HFFc6 (cell line): ENCODE measurements around the gene PPP2R5E. TPM values are rescaled to one million over a fixed set of nuclear protein-coding genes. Genes with fewer than 3 reads are reported as not detected.

ENCODE experiments used
- DNase-seq: peaks from one replicate; pipeline ENCODE4 v3.0.0-alpha.2; 2018
- H3K27ac Mint-ChIP-seq: 2 replicates; pipeline ENCODE4 v1.8.0; 2020; ENCODE audit warnings: mild to moderate bottlenecking, mixed read lengths
- H3K27me3 Mint-ChIP-seq: 2 replicates; pipeline ENCODE4 v1.8.0; 2021; ENCODE audit warnings: mild to moderate bottlenecking, moderate library complexity, mixed read lengths; ENCODE audit not compliant: insufficient read depth
- H3K36me3 Mint-ChIP-seq: 2 replicates; pipeline ENCODE4 v1.8.0; 2021; ENCODE audit warnings: low read depth, mixed read lengths
- H3K4me1 Mint-ChIP-seq: 2 replicates; pipeline ENCODE4 v1.8.0; 2020; ENCODE audit warnings: low read depth, mixed read lengths
- H3K4me3 Mint-ChIP-seq: 2 replicates; pipeline ENCODE4 v1.8.0; 2020; ENCODE audit warnings: mild to moderate bottlenecking, moderate library complexity, mixed read lengths
- H3K9me3 Mint-ChIP-seq: 2 replicates; pipeline ENCODE4 v1.8.0; 2020; ENCODE audit warnings: mild to moderate bottlenecking, mixed read lengths
- CTCF ChIP-seq: fragments of 200-600 bp; sonication (generic); IDR thresholded peaks from 2 replicates; pipeline ENCODE4 v1.5.0; 2021; ENCODE audit warnings: antibody characterized with exemption, mild to moderate bottlenecking
- total RNA-seq, 6 experiments: library from RNA; stranded (reverse); fragmentation: NEBNext Ultra II Directional; extraction: Animal tissue kit (Norgen Biotek cat#: 25700); gene quantifications; 2 replicates in 1 of 6; 3 replicates in 5 of 6; pipeline ENCODE4 v1.2.3, GENCODE V29; 2021

PPP2R5E gene
- total RNA-seq, 6 experiments from 2014 or later = 50.1 to 56.8 (median 54.3) TPM

- Mint-ChIP-seq H3K27ac (no peak overlapping the region), H3K9me3 (no peaks in the 10 kb centered on the region), H3K27me3 (no peaks in the 10 kb centered on the region; the same call in 1 of the 2 replicates), H3K4me3 (no peak overlapping the region), H3K4me1 (no peaks in the 10 kb centered on the region), H3K36me3 (no peaks in the 10 kb centered on the region)
- TF ChIP-seq CTCF = no peak
- DNase-seq = no peak
Measured at GRCh38 chr14:63322897-63323573, 220.1 kb downstream of the PPP2R5E start.

GRCh38 chr14:63322472-63322871, 220.7 kb downstream of the PPP2R5E start:
- H3K4me1 Mint-ChIP-seq = no peaks in the 10 kb centered on the region
- no peak overlapping the region for H3K4me3 Mint-ChIP-seq
- no peak for TF ChIP-seq CTCF
- no peak overlapping the region for H3K27ac Mint-ChIP-seq
- no peak for DNase-seq
- H3K36me3 Mint-ChIP-seq = no peaks in the 10 kb centered on the region
- no peaks in the 10 kb centered on the region; the same call in 1 of the 2 replicates for H3K27me3 Mint-ChIP-seq
- H3K9me3 Mint-ChIP-seq = no peaks in the 10 kb centered on the region

Other genes starting within 250 kb of the PPP2R5E start
- gene GPHB5, start 224.4 kb downstream of the PPP2R5E start, total RNA-seq = not detected
- gene WDR89, start 98.5 kb upstream of the PPP2R5E start, total RNA-seq = 10 to 100 TPM in 1 of 6 experiments, 1 to 10 TPM in 5; 6.8 to 10.4 (median 7.3) TPM
- gene SGPP1, start 184.7 kb upstream of the PPP2R5E start, total RNA-seq = 10 to 100 TPM; 20.5 to 25.8 (median 22.7) TPM